HUES48 (cell line): Measurements from ENCODE around the gene GLP2R.

Source experiments
- H3K27ac ChIP-seq: one replicate; pipeline ENCODE4 v1.7.0; 2013; ENCODE audit warnings: low read depth, low read length, inconsistent platforms
- H3K27me3 ChIP-seq: 2 replicates; pipeline ENCODE4 v1.6.1; 2013; ENCODE audit warnings: mild to moderate bottlenecking, low read length; ENCODE audit not compliant: control insufficient read depth, insufficient read depth
- H3K36me3 ChIP-seq: 2 replicates; pipeline ENCODE4 v1.6.1; 2013; ENCODE audit warnings: low read length; ENCODE audit not compliant: control insufficient read depth, insufficient read depth
- H3K4me1 ChIP-seq: 2 replicates; pipeline ENCODE4 v1.6.1; 2013; ENCODE audit warnings: mild to moderate bottlenecking, low read length; ENCODE audit not compliant: control insufficient read depth, insufficient read depth
- H3K4me3 ChIP-seq: 2 replicates; pipeline ENCODE4 v1.5.1; 2013; ENCODE audit warnings: mild to moderate bottlenecking, low read depth, low read length
- H3K9ac ChIP-seq: 2 replicates; pipeline ENCODE4 v1.6.1; 2013; ENCODE audit warnings: mild to moderate bottlenecking, low read depth, low read length, moderate library complexity
- H3K9me3 ChIP-seq: 2 replicates; pipeline ENCODE4 v1.6.1; 2013; ENCODE audit warnings: low read length; ENCODE audit not compliant: control insufficient read depth, insufficient read depth

Gene GLP2R

DNA sequence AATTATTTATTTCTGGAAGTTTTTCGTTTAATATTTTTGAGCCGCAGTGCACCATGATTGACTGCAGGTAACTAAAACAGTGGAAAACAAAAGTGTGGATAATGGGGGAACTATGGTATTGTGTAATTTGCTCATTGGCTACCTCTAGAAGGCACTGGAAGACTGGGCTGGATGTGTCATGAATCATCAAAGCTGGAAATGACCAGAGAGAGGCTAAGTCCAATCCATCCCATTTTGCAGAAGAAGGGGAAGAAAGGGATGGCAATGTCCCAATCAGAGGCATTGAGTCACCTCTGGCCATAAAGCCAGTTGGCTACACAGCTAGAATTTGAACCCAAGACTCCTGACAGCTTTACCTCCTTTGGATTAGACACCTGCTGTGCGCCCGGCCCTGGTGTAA, 29.3 kb downstream of the GLP2R start:
- Histone ChIP-seq H3K36me3 (no peaks in the 10 kb centered on the region), H3K27me3 (no peaks in the 10 kb centered on the region), H3K4me3 (no peak overlapping the region), H3K9ac (no peak overlapping the region), H3K27ac (no peak overlapping the region), H3K9me3 (no peaks in the 10 kb centered on the region; the same call in 1 of the 2 replicates), H3K4me1 (no peaks in the 10 kb centered on the region)

DNA sequence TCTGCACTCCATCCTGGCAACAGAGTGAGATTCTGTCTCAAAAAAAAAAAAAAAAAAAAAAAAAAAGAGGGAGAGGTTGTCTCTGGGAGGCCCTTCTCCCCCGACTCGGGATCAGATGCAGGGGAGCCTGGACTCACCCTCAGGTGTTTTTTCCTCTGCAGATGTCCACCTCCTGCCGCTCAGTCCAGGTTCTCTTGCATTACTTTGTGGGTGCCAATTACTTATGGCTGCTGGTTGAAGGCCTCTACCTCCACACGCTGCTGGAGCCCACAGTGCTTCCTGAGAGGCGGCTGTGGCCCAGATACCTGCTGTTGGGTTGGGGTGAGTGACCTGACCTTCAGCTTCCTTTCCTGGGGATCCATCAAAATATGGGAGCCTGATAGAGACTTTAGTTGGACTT, 34.1 kb downstream of the GLP2R start:
- no peak overlapping the region for H3K4me3 ChIP-seq
- no peaks in the 10 kb centered on the region for H3K36me3 ChIP-seq
- no peaks in the 10 kb centered on the region; the same call in 1 of the 2 replicates for H3K9me3 ChIP-seq
- H3K27me3 ChIP-seq, result no peaks in the 10 kb centered on the region
- H3K27ac ChIP-seq, result no peak overlapping the region
- H3K9ac ChIP-seq, result no peak overlapping the region
- H3K4me1 ChIP-seq, result no peaks in the 10 kb centered on the region

GRCh38 chr17:9860851-9861250, 35.1 kb downstream of the GLP2R start:
- Histone ChIP-seq H3K4me1 (no peaks in the 10 kb centered on the region), H3K9ac (no peak overlapping the region), H3K4me3 (no peak overlapping the region), H3K9me3 (no peaks in the 10 kb centered on the region; the same call in 1 of the 2 replicates), H3K36me3 (no peaks in the 10 kb centered on the region), H3K27ac (no peak overlapping the region), H3K27me3 (no peaks in the 10 kb centered on the region)

DNA sequence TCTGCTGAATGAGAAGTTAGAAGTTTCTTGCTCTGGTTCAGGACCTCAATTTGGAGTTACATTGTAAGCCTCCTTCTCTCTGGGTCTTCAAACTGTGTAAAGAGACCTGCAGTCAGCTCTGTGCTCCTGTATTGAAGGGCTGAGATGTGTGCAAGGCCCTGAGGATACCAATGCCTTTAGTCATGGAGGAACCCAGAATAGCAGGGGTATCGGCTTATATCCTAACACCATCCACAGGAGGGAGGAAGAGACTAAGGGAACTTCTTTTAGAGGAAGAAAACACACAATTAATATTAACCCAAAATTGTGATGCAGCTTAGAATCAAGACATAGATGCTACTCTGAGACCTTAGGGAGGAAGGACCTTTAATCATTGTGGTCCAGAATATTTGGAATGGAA, 36.5 kb downstream of the GLP2R start:
- Histone ChIP-seq H3K36me3 (no peaks in the 10 kb centered on the region), H3K27ac (no peak overlapping the region), H3K27me3 (no peaks in the 10 kb centered on the region), H3K9me3 (no peaks in the 10 kb centered on the region; the same call in 1 of the 2 replicates), H3K9ac (no peak overlapping the region), H3K4me1 (no peaks in the 10 kb centered on the region), H3K4me3 (no peak overlapping the region)

- H3K9ac ChIP-seq, result no peak overlapping the region
- no peaks in the 10 kb centered on the region for H3K36me3 ChIP-seq
- no peaks in the 10 kb centered on the region for H3K4me1 ChIP-seq
- no peak overlapping the region for H3K27ac ChIP-seq
- no peaks in the 10 kb centered on the region; the same call in 1 of the 2 replicates for H3K9me3 ChIP-seq
- H3K4me3 ChIP-seq, result no peak overlapping the region
- H3K27me3 ChIP-seq, result no peaks in the 10 kb centered on the region
Observed at GRCh38 chr17:9862949-9863348, 37.2 kb downstream of the GLP2R start.

GRCh38 chr17:9865586-9865985, 39.9 kb downstream of the GLP2R start:
- Histone ChIP-seq H3K27me3 (no peaks in the 10 kb centered on the region), H3K27ac (no peak overlapping the region), H3K4me1 (no peaks in the 10 kb centered on the region), H3K9me3 (no peaks in the 10 kb centered on the region), H3K36me3 (no peaks in the 10 kb centered on the region), H3K4me3 (no peak overlapping the region), H3K9ac (no peak overlapping the region)

- no peaks in the 10 kb centered on the region for H3K27me3 ChIP-seq
- no peak overlapping the region for H3K27ac ChIP-seq
- no peak overlapping the region for H3K9ac ChIP-seq
- no peaks in the 10 kb centered on the region for H3K4me1 ChIP-seq
- H3K4me3 ChIP-seq, result no peak overlapping the region
- H3K36me3 ChIP-seq, result no peaks in the 10 kb centered on the region
- H3K9me3 ChIP-seq, result no peaks in the 10 kb centered on the region
Observed at GRCh38 chr17:9868552-9868951, 42.8 kb downstream of the GLP2R start.

DNA sequence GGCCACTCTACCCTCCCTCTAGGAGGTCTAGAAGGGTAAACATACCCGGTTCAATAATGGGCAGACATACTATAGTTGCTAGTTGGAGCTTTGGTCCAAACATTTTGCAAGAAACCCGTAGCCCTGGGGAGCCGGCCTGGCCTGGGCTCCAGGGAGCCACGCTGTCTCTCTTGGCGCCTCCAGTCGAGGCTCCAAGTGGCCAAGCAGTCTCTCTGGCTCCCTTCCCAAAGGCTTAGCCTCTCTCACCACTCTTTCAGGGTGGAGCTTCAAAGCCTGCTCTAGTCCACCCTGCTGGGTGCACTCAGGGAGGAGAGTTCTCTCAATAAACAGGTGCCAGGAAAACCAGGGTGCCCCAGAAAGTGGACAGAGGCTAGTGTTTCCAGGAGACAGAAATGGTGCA, 47.1 kb downstream of the GLP2R start:
- Histone ChIP-seq H3K9me3 (no peaks in the 10 kb centered on the region), H3K4me1 (peaks cover 6% of the 10 kb centered on the region; the same call in 1 of the 2 replicates), H3K36me3 (no peaks in the 10 kb centered on the region), H3K27me3 (no peaks in the 10 kb centered on the region), H3K9ac (no peak overlapping the region), H3K4me3 (no peak overlapping the region), H3K27ac (no peak overlapping the region)

- Histone ChIP-seq H3K9me3 (no peaks in the 10 kb centered on the region), H3K4me1 (peaks cover 6% of the 10 kb centered on the region; the same call in 1 of the 2 replicates), H3K36me3 (no peaks in the 10 kb centered on the region), H3K4me3 (no peak overlapping the region), H3K27ac (no peak overlapping the region), H3K27me3 (no peaks in the 10 kb centered on the region), H3K9ac (no peak overlapping the region)
Observed at GRCh38 chr17:9874722-9875121, 49.0 kb downstream of the GLP2R start.

DNA sequence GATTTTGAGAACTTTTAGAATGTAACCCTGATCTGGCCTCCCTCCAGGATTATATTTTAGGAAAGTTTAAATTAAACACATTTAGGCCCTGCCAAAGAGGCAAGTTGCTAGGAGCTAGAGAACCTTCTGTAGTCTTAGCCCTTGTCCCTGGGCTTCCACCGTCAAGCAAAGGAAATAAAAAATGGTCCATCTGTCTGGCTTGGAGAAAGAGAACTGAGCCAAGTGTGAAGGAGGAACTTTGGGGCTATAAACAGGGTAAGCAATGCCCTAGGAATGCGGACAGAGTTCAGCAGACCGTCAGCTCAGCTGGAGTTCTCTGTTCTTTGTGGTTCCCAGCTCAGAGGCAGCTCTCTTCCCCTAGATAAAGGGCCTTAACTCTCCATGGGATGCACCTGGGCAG, 49.7 kb downstream of the GLP2R start:
- Histone ChIP-seq H3K9me3 (no peaks in the 10 kb centered on the region), H3K9ac (no peak overlapping the region), H3K4me3 (no peak overlapping the region), H3K27ac (peak overlapping the region; percentile 18), H3K36me3 (no peaks in the 10 kb centered on the region), H3K27me3 (no peaks in the 10 kb centered on the region), H3K4me1 (peaks cover 6% of the 10 kb centered on the region; the same call in 1 of the 2 replicates)

- peaks cover 6% of the 10 kb centered on the region; the same call in 1 of the 2 replicates for H3K4me1 ChIP-seq
- peaks cover 12% of the 10 kb centered on the region for H3K9me3 ChIP-seq
- no peak overlapping the region for H3K4me3 ChIP-seq
- H3K27ac ChIP-seq, result no peak overlapping the region
- H3K27me3 ChIP-seq, result no peaks in the 10 kb centered on the region
- no peaks in the 10 kb centered on the region for H3K36me3 ChIP-seq
- H3K9ac ChIP-seq, result no peak overlapping the region
Observed at GRCh38 chr17:9878356-9878755, 52.6 kb downstream of the GLP2R start.
